Neural cell (in vitro differentiated cells): ENCODE data around the gene GOLGA8R. TPM values are rescaled to one million over a fixed set of nuclear protein-coding genes. Genes with fewer than 3 reads are reported as not detected.
"Not testable (repeated sequence)": the region's sequence is repeated elsewhere in the genome, so short reads cannot be mapped to it uniquely, and the experiment has no call there.

Experiments used
- H2AFZ ChIP-seq: fragments of 200-600, 300-800 bp; sonication (generic), shearing (Covaris generic); 2 replicates; pipeline ENCODE4 v1.6.0; 2014; ENCODE audit warnings: low read depth, mild to moderate bottlenecking, antibody characterized with exemption, low read length, moderate library complexity
- H3F3A ChIP-seq: fragments of 200-600 bp; shearing (Covaris generic); 2 replicates; pipeline ENCODE4 v1.6.1; 2016; ENCODE audit warnings: mild to moderate bottlenecking, moderate library complexity, mixed read lengths, antibody characterized with exemption, low read length; ENCODE audit not compliant: insufficient read depth, poor library complexity, severe bottlenecking
- H3K27ac ChIP-seq: fragments of 200-600, 300-800 bp; sonication (generic), shearing (Covaris generic); 2 replicates; pipeline ENCODE4 v1.5.1; 2014; ENCODE audit warnings: mild to moderate bottlenecking, low read length, moderate library complexity
- H3K27me3 ChIP-seq: fragments of 300-800, 200-600 bp; sonication (generic), shearing (Covaris generic); 2 replicates; pipeline ENCODE4 v1.6.0; 2014; ENCODE audit warnings: mild to moderate bottlenecking, low read depth, low read length, moderate library complexity; ENCODE audit not compliant: insufficient read depth
- H3K36me3 ChIP-seq: fragments of 300-800, 200-600 bp; sonication (generic), shearing (Covaris generic); 2 replicates; pipeline ENCODE4 v1.5.1; 2014; ENCODE audit warnings: mild to moderate bottlenecking, antibody characterized with exemption, low read length, moderate library complexity; ENCODE audit not compliant: insufficient read depth
- H3K4me2 ChIP-seq: fragments of 300-800, 200-600 bp; sonication (generic), shearing (Covaris generic); 2 replicates; pipeline ENCODE4 v1.6.0; 2014; ENCODE audit warnings: mild to moderate bottlenecking, low read length
- H3K4me3 ChIP-seq: fragments of 300-800, 200-600 bp; sonication (generic), shearing (Covaris generic); 2 replicates; pipeline ENCODE4 v1.5.1; 2014; ENCODE audit warnings: mild to moderate bottlenecking, low read length, moderate library complexity
- H3K79me2 ChIP-seq: fragments of 200-600 bp; shearing (Covaris generic); replicated peaks from 2 replicates; pipeline ENCODE4 v1.6.0; 2014; ENCODE audit warnings: mild to moderate bottlenecking, low read length, moderate library complexity; ENCODE audit not compliant: insufficient read depth
- H3K9ac ChIP-seq: fragments of 300-800, 200-600 bp; sonication (generic), shearing (Covaris generic); 2 replicates; pipeline ENCODE4 v1.6.1; 2016; ENCODE audit warnings: mild to moderate bottlenecking, low read length, mixed read lengths
- H3K9me2 ChIP-seq: fragments of 200-600 bp; shearing (Covaris generic); 2 replicates; pipeline ENCODE4 v1.6.1; 2016; ENCODE audit warnings: mild to moderate bottlenecking, low read length, mixed read lengths; ENCODE audit not compliant: insufficient read depth
- H3K9me3 ChIP-seq: fragments of 200-600, 300-800 bp; sonication (generic), shearing (Covaris generic); 2 replicates; pipeline ENCODE4 v1.6.1; 2016; ENCODE audit warnings: mild to moderate bottlenecking, mixed run types, low read length, moderate library complexity, mixed read lengths
- H4K20me1 ChIP-seq: fragments of 200-600 bp; shearing (Covaris generic); 2 replicates; pipeline ENCODE4 v1.6.1; 2016; ENCODE audit warnings: mild to moderate bottlenecking, mixed run types; ENCODE audit not compliant: insufficient read depth
- SMC3 ChIP-seq: fragments of 450-650 bp; conservative IDR thresholded peaks from 2 replicates; pipeline ENCODE4 v1.6.1; 2014; ENCODE audit warnings: antibody characterized with exemption, mild to moderate bottlenecking, moderate library complexity; ENCODE audit not compliant: poor library complexity
- polyA plus RNA-seq: library from polyadenylated mRNA; depleted of rRNA; stranded (reverse); fragments of >200 nt; gene quantifications from 2 replicates; pipeline ENCODE4 v1.2.3, GENCODE V29; 2014
- TF ChIP-seq, protein P1 (sequence below): fragments of 450-650 bp; IDR thresholded peaks from 2 replicates; pipeline ENCODE4 v1.5.1; 2014; ENCODE audit warnings: antibody characterized with exemption, mild to moderate bottlenecking, moderate library complexity; ENCODE audit not compliant: poor library complexity, severe bottlenecking

The GOLGA8R gene
- polyA plus RNA-seq, 1 donor from 2014 or later: 0.06 TPM

DNA sequence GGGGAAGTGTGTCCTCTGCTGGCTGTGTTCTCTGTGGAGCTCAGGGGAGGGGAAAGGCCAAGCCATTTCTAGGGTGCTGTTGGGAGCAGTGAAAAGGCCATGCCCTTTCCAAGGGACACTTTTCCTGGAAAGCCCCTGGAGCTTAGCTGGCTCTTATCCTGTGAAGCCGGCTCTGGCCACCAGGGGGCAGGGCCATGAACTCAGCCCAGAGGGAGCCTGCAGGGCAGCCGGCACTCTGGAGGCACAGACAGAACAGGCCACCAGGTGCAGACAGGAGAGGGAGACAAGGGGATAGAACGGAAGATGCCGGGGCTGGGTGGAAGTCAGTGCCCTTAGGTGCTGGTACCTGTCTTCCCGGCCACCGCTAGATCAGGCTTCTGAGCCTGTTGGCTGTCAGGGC is 15.1 kb downstream of the GOLGA8R start:
- H4K20me1 ChIP-seq, H3K9me3 ChIP-seq, H3K27ac ChIP-seq, H3K36me3 ChIP-seq, H3K4me2 ChIP-seq, H3K9me2 ChIP-seq, H2AFZ ChIP-seq, H3K9ac ChIP-seq, H3F3A ChIP-seq, H3K4me3 ChIP-seq, H3K79me2 ChIP-seq, H3K27me3 ChIP-seq: not testable (repeated sequence)
- TF ChIP-seq, protein P1, sequence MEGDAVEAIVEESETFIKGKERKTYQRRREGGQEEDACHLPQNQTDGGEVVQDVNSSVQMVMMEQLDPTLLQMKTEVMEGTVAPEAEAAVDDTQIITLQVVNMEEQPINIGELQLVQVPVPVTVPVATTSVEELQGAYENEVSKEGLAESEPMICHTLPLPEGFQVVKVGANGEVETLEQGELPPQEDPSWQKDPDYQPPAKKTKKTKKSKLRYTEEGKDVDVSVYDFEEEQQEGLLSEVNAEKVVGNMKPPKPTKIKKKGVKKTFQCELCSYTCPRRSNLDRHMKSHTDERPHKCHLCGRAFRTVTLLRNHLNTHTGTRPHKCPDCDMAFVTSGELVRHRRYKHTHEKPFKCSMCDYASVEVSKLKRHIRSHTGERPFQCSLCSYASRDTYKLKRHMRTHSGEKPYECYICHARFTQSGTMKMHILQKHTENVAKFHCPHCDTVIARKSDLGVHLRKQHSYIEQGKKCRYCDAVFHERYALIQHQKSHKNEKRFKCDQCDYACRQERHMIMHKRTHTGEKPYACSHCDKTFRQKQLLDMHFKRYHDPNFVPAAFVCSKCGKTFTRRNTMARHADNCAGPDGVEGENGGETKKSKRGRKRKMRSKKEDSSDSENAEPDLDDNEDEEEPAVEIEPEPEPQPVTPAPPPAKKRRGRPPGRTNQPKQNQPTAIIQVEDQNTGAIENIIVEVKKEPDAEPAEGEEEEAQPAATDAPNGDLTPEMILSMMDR: peak; percentile 34
- TF ChIP-seq SMC3: peak; percentile 29

DNA sequence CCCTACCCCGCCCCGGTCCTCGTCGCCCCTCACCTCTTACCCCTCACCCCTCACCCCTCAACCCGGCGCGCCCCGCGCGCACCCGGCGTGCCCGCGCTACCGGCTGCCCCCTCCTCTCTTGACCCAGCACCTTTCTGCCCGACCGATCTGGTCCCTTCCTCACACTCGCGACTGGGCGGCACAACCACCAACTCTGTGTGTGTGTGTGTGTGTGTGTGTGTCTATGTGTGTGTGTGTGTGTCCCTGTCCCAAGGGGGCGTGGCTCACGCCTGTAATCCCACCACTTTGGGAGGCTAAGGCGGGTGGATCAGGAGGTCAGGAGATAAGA is 20.4 kb downstream of the GOLGA8R start:
- H3F3A ChIP-seq, H3K9ac ChIP-seq, H4K20me1 ChIP-seq, H3K9me3 ChIP-seq, H3K4me2 ChIP-seq, H3K4me3 ChIP-seq, H3K27ac ChIP-seq, H3K36me3 ChIP-seq, H3K79me2 ChIP-seq, H3K27me3 ChIP-seq, H2AFZ ChIP-seq, H3K9me2 ChIP-seq: not testable (repeated sequence)

DNA sequence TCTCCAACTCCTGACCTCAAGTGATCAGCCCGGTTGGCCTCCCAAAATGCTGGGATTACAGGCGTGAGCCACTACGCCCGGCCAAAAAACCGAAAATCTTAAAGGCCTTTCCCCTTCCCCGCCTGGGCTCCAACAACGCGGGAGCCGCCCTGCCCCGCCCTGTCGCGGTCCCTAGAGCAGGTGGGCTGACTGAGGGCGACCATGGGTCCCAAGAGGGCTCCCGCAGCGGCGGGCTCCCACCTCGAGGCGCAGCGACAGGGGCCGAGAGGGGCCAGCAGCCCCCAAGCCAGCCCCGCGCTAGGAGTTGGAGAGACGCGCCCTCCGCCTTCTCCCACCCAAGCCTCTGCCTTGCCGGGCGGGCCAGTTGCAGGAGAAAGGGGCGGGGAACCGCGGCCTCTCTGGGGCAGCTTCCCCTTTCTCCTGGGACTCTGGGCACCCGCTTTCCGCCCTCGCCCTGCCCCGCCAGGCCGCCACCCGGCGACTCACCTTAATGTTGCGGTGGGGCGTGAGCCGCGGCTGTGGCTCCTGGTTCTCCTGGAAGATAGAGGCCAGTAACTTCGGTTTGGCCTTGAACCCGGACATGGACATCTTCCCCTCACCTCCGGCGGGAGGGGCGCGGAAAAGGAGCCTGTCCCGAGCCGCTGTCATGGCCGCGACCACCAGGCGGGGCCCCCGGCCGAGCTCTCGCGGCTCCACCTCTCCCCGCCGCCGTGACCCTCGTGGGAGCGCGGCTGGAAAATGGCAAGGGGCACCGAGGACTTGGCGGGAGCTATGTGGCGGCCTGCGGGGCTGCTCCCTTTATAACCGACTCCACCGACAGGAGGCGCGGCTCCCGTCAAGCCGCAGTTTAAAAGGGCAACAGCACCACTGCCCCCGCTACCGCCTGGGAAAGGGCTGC is 21.0 kb downstream of the GOLGA8R start, which contains the start of gene CHRFAM7A:
Gene CHRFAM7A, minus strand, starts transcription at position 775 of the 898 bp plus-strand sequence. CDS start 10,189 bp downstream, outside the sequence.
- not testable (repeated sequence) for H3K27me3 ChIP-seq, H3K4me3 ChIP-seq, H3K27ac ChIP-seq, H2AFZ ChIP-seq, H3K9me3 ChIP-seq, H3K9me2 ChIP-seq, H3K79me2 ChIP-seq, H3K4me2 ChIP-seq, H3F3A ChIP-seq, H3K9ac ChIP-seq, H4K20me1 ChIP-seq, H3K36me3 ChIP-seq

DNA sequence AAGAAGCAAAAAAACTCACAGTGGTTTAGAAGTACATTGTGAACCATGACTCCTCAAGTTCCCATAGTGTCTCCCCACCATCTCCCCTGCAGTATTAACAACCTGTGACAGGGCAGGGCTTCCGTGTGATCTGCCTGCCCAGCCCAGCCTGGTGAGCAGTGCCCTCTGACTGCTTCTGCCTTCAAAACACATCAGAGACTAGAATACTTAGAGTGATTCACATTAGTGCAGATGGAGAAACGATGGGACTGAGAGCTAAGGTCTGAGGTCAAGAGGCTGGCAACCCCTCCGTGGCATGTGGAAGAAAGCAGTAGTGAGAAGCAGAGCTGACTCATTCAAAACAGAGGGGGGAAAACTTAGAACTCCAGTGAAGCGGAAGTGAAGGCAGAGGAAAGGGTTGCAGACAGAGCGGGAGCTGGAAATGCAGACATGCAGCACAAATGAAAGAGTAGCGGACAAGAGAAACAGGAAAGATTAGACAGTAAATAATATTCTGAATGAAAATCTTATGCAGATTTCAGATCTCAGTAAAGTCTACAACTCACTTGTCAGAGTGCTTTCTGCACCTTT is 27.7 kb downstream of the GOLGA8R start:
- not testable (repeated sequence) for H3K36me3 ChIP-seq, H3F3A ChIP-seq, H3K27me3 ChIP-seq, H3K9me3 ChIP-seq, H3K4me2 ChIP-seq, H3K9ac ChIP-seq, H4K20me1 ChIP-seq, H3K4me3 ChIP-seq, H3K9me2 ChIP-seq, H3K27ac ChIP-seq, H2AFZ ChIP-seq, H3K79me2 ChIP-seq

DNA sequence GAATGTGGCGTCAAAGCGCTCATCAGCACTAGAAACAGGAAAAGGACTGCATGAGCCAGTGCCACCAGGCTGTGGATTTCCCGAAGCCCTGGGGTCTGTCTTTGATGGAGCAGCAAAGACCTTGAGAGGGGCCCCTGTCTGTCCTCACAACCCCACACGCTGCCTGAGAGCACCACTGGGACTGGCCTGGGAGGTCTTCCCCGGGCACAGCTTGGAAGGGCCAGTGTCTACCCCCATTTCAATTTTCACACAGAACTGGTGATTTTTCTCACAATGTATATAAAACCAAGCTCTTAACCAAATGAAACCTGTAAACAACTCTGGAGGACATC is 37.0 kb downstream of the GOLGA8R start:
- H3F3A ChIP-seq, H3K36me3 ChIP-seq, H2AFZ ChIP-seq, H3K9me3 ChIP-seq, H3K27me3 ChIP-seq, H3K4me2 ChIP-seq, H3K79me2 ChIP-seq, H4K20me1 ChIP-seq, H3K27ac ChIP-seq, H3K4me3 ChIP-seq, H3K9me2 ChIP-seq, H3K9ac ChIP-seq: not testable (repeated sequence)

DNA sequence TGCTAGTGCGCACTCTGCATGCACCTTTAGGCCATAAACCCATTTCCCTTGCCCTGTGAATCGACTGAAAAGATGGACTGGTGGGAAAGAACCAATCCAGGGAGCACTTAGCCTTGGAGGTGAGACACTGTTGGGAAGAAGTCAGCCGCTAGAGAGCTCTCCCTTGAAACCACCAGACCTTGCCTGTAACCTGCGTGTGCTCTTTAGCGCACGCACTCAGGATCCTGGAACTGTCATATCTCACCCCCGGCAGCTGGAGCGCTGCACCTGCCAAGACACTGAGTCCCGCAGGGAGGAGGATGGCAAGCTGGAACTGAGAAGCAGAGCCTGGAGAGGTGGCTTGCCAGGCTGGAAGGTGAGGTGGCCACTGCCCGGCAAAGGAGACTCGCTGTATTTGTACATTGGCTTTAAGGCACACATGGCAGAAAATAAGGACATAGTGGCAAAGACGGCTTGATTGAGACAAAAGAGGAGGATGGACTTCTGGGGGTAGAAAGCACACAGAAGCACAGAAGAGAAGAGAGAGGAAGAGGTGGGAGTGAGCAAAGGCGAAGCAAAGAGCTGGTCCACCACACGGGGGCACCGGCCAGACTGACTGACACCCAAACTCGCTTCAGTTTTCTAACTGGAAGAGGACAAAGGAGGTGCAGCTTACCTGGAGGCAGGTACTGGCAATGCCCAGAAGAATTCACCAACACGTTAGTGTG is 37.5 kb downstream of the GOLGA8R start:
- not testable (repeated sequence) for H3K27ac ChIP-seq, H3K4me3 ChIP-seq, H3K4me2 ChIP-seq, H3K36me3 ChIP-seq, H3K9me2 ChIP-seq, H2AFZ ChIP-seq, H4K20me1 ChIP-seq, H3F3A ChIP-seq, H3K79me2 ChIP-seq, H3K27me3 ChIP-seq, H3K9ac ChIP-seq, H3K9me3 ChIP-seq

DNA sequence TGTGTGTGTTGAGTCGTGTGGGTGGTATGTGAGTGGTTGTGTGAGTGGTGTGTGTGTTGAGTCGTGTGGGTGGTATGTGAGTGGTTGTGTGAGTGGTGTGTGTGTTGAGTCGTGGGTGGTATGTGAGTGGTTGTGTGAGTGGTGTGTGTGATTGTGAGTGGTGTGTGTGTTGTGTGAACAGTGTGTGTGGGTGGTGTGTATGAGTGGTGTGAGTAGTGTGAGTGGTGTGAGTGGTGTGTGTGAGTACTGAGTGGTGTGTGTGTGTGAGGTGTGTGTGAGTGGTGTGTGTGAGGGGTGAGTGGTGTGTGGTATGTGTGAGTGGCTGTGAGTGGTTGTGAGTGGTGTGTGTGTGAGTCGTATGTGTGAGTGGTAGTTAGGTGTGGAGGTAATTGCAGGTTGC is 38.2 kb downstream of the GOLGA8R start:
- H3K27me3 ChIP-seq, H3K9ac ChIP-seq, H3K9me3 ChIP-seq, H3K4me3 ChIP-seq, H4K20me1 ChIP-seq, H3K36me3 ChIP-seq, H3K79me2 ChIP-seq, H3K9me2 ChIP-seq, H2AFZ ChIP-seq, H3K4me2 ChIP-seq, H3K27ac ChIP-seq, H3F3A ChIP-seq: not testable (repeated sequence)
